ENCODE data around the gene CNN2. TPM values are rescaled to one million over a fixed set of nuclear protein-coding genes. Genes with fewer than 3 reads are reported as not detected.

The CNN2 gene
- total RNA-seq, 1 donor from 2014 or later, result 314 TPM

GRCh38 chr19:1086613-1087012 is 60.2 kb downstream of the CNN2 start:
- Histone ChIP-seq H3K27me3 (ENCODE audit: control insufficient read depth, insufficient read depth, low read length) (peaks cover 3% of the 10 kb centered on the region), H3K36me3 (ENCODE audit: control insufficient read depth, insufficient read depth, low read length) (peaks cover 2% of the 10 kb centered on the region), H3K4me3 (ENCODE audit: low read depth, low read length) (no peak overlapping the region)
- TF ChIP-seq CTCF (IDR thresholded peaks at IDR 0.05; ENCODE audit: insufficient read depth, low read length, poor library complexity, severe bottlenecking), result no peak
- no peak for DNase-seq (ENCODE audit: low read depth)

GRCh38 chr19:1087813-1088415 is 61.5 kb downstream of the CNN2 start:
- no peak overlapping the region for H3K4me3 ChIP-seq (ENCODE audit: low read depth, low read length)
- H3K36me3 ChIP-seq (ENCODE audit: control insufficient read depth, insufficient read depth, low read length), result peaks cover 4% of the 10 kb centered on the region
- no peak for DNase-seq (ENCODE audit: low read depth)
- H3K27me3 ChIP-seq (ENCODE audit: control insufficient read depth, insufficient read depth, low read length), result no peaks in the 10 kb centered on the region
- no peak for TF ChIP-seq CTCF (IDR thresholded peaks at IDR 0.05; ENCODE audit: insufficient read depth, low read length, poor library complexity, severe bottlenecking)

- DNase-seq (ENCODE audit: low read depth), result no peak
- H3K27me3 ChIP-seq (ENCODE audit: control insufficient read depth, insufficient read depth, low read length), result no peaks in the 10 kb centered on the region
- peaks cover 4% of the 10 kb centered on the region for H3K36me3 ChIP-seq (ENCODE audit: control insufficient read depth, insufficient read depth, low read length)
- no peak overlapping the region for H3K4me3 ChIP-seq (ENCODE audit: low read depth, low read length)
- no peak for TF ChIP-seq CTCF (IDR thresholded peaks at IDR 0.05; ENCODE audit: insufficient read depth, low read length, poor library complexity, severe bottlenecking)
Measured at GRCh38 chr19:1088416-1089010, 62.1 kb downstream of the CNN2 start.

Other genes with a start within 250 kb of the CNN2 start
- 268 and 349 TPM in 2 replicates for gene PTBP1, start 229.2 kb upstream of the CNN2 start, total RNA-seq
- 2.9 and 4.1 TPM in 2 replicates for gene PLPPR3, start 204.7 kb upstream of the CNN2 start, total RNA-seq
- not detected in 2 replicates for gene AZU1, start 198.8 kb upstream of the CNN2 start, total RNA-seq
- gene PRTN3, start 185.6 kb upstream of the CNN2 start, total RNA-seq, result not detected in 2 replicates
- gene ELANE, start 174.3 kb upstream of the CNN2 start, total RNA-seq, result 0.67 TPM in 1 of 2 replicates, not detected in the other
- gene CFD, start 166.9 kb upstream of the CNN2 start, total RNA-seq, result 1.3 TPM in 2 replicates
- 40.1 and 41.4 TPM in 2 replicates for gene MED16, start 133.4 kb upstream of the CNN2 start, total RNA-seq
- gene RNU6-9, start 133.1 kb upstream of the CNN2 start, total RNA-seq, result not detected in 2 replicates
- 61.5 and 75.0 TPM in 2 replicates for gene R3HDM4, start 113.4 kb upstream of the CNN2 start, total RNA-seq
- gene KISS1R, start 109.3 kb upstream of the CNN2 start, total RNA-seq, result 0.75 TPM in 1 of 2 replicates, not detected in the other
- gene ARID3A, start 100.6 kb upstream of the CNN2 start, total RNA-seq, result 24.8 and 27.4 TPM in 2 replicates
- 54.6 and 65.0 TPM in 2 replicates for gene WDR18, start 42.3 kb upstream of the CNN2 start, total RNA-seq
- 0.08 and 1.6 TPM in 2 replicates for gene GRIN3B, start 26.2 kb upstream of the CNN2 start, total RNA-seq
- gene TMEM259, start 5.5 kb upstream of the CNN2 start, total RNA-seq, result 204 and 221 TPM in 2 replicates
- not detected in 2 replicates for gene RNU6-2, start 5.1 kb upstream of the CNN2 start, total RNA-seq
- gene ABCA7, start 13.5 kb downstream of the CNN2 start, total RNA-seq, result 16.4 and 17.0 TPM in 2 replicates
- 1.4 and 4.2 TPM in 2 replicates for gene ARHGAP45, start 40.6 kb downstream of the CNN2 start, total RNA-seq
- gene POLR2E, start 68.8 kb downstream of the CNN2 start, total RNA-seq, result 204 and 267 TPM in 2 replicates
- 538 and 611 TPM in 2 replicates for gene GPX4, start 77.4 kb downstream of the CNN2 start, total RNA-seq
- gene SBNO2, start 147.7 kb downstream of the CNN2 start, total RNA-seq, result 48.8 and 56.7 TPM in 2 replicates
- 78.3 and 86.5 TPM in 2 replicates for gene STK11, start 179.2 kb downstream of the CNN2 start, total RNA-seq
- gene CBARP, start 211.4 kb downstream of the CNN2 start, total RNA-seq, result 5.1 and 10.5 TPM in 2 replicates
- gene ATP5F1D, start 215.1 kb downstream of the CNN2 start, total RNA-seq, result 55.3 and 69.8 TPM in 2 replicates
- 66.8 and 69.4 TPM in 2 replicates for gene MIDN, start 222.0 kb downstream of the CNN2 start, total RNA-seq
- gene CIRBP, start 242.7 kb downstream of the CNN2 start, total RNA-seq, result 298 and 403 TPM in 2 replicates
- gene FAM174C, start 248.9 kb downstream of the CNN2 start, total RNA-seq, result 58.5 and 75.0 TPM in 2 replicates

Measured in kidney epithelial cell (primary cell).